A549 (cell line): ENCODE results near the gene RRP15. TPM values are rescaled to one million over a fixed set of nuclear protein-coding genes. Genes with fewer than 3 reads are reported as not detected.

Source experiments
- ATAC-seq, 2 experiments: fragments of 200-7000 bp in 1 of 2; fragments of >200 bp in 1 of 2; cut with Nextera tagmentation in 1 of 2; cut with Tn5 transposase in 1 of 2; 3 replicates each; pipeline versions ENCODE4 v1.8.0 to v1.9.1; 2018 to 2020; ENCODE audit warnings: mild to moderate bottlenecking in 1 of 2, moderate library complexity in 1 of 2
- CTCF ChIA-PET: fragments of 300-600 bp; sonication (Branson Sonifier 250); formaldehyde crosslinking; extraction: SDS; loops from one replicate; lab custom pipeline; 2021; ENCODE audit warnings: antibody characterized with exemption, inconsistent platforms; lab: Yijun Ruan, JAX
- POLR2A ChIA-PET: fragments of 350-600 bp; formaldehyde crosslinking; extraction: SDS; loops from one replicate; lab custom pipeline; 2021; ENCODE audit warnings: antibody characterized with exemption, inconsistent platforms; lab: Yijun Ruan, JAX
- DNase-seq, 2 experiments: peaks; one replicate each; pipeline versions ENCODE4 v3.0.0 to v3.0.0-alpha.2; 2011 to 2016; ENCODE audit warnings: low read depth in 1 of 2, low spot score in 1 of 2
- FAIRE-seq: peaks from 2 replicates; lab custom pipeline; 2011; peaks lifted over from hg19 to GRCh38; lab: Jason Lieb, UNC
- H3K27ac ChIP-seq, 2 experiments: fragments of >200 bp; sonication (Bioruptor Twin); formaldehyde crosslinking; 3 replicates each; pipeline ENCODE4 v1.5.1; 2016 to 2017
- H3K4me1 ChIP-seq: fragments of >200 bp; sonication (Bioruptor Twin); formaldehyde crosslinking; 3 replicates; pipeline ENCODE4 v1.6.1; 2016
- H3K4me2 ChIP-seq: fragments of >200 bp; sonication (Bioruptor Twin); formaldehyde crosslinking; 3 replicates; pipeline ENCODE4 v1.6.1; 2016
- H3K4me3 ChIP-seq: fragments of >200 bp; sonication (Bioruptor Twin); formaldehyde crosslinking; 3 replicates; pipeline ENCODE4 v1.5.1; 2016
- H3K9me3 ChIP-seq: fragments of >200 bp; sonication (Bioruptor Twin); formaldehyde crosslinking; 3 replicates; pipeline ENCODE4 v1.6.1; 2016
- BCL3 ChIP-seq: fragments of >200 bp; sonication (Bioruptor Twin); formaldehyde crosslinking; IDR thresholded peaks from 3 replicates; pipeline ENCODE4 v1.6.1; 2016
- CEBPB ChIP-seq, 2 experiments: fragments of >200 bp in 1 of 2; sonication (Bioruptor Twin) in 1 of 2; formaldehyde crosslinking in 1 of 2; IDR thresholded peaks; 2 replicates each; pipeline ENCODE4 v1.6.1; 2012 to 2016
- EHF ChIP-seq: fragments of 250-450 bp; sonication (Bioruptor Pico); IDR thresholded peaks from 2 replicates; pipeline ENCODE4 v1.5.0; 2020; ENCODE audit warnings: mild to moderate bottlenecking
- EHMT2 ChIP-seq: fragments of 200-600 bp; sonication (generic); IDR thresholded peaks from 2 replicates; pipeline ENCODE4 v1.6.1; 2016; ENCODE audit warnings: antibody characterized with exemption, low read depth, mild to moderate bottlenecking, moderate library complexity
- EP300 ChIP-seq, 2 experiments: fragments of >200 bp; sonication (Bioruptor Twin); formaldehyde crosslinking; IDR thresholded peaks; 2 replicates in 1 of 2; 3 replicates in 1 of 2; pipeline ENCODE4 v1.6.1; 2016 to 2017
- FOSL2 ChIP-seq, 2 experiments: fragments of 450-650 bp in 1 of 2; fragments of >200 bp in 1 of 2; sonication (Bioruptor Twin) in 1 of 2; formaldehyde crosslinking; IDR thresholded peaks; 2 replicates each; pipeline versions ENCODE4 v1.5.0 to v1.6.1; 2016 to 2020; ENCODE audit warnings: mild to moderate bottlenecking in 1 of 2, moderate library complexity in 1 of 2
- GATA3 ChIP-seq: IDR thresholded peaks from 2 replicates; pipeline ENCODE4 v1.6.1; 2012; ENCODE audit warnings: borderline replicate concordance
- HDAC2 ChIP-seq: fragments of 200-600 bp; sonication (generic); IDR thresholded peaks from 2 replicates; pipeline ENCODE4 v1.6.1; 2016
- HMGXB4 ChIP-seq: fragments of 250-450 bp; sonication (Bioruptor Pico); IDR thresholded peaks from 2 replicates; pipeline ENCODE4 v1.5.0; 2021; ENCODE audit warnings: mild to moderate bottlenecking, moderate library complexity, borderline replicate concordance
- HOXB13 ChIP-seq: fragments of 250-450 bp; sonication (Bioruptor Pico); IDR thresholded peaks from 2 replicates; pipeline ENCODE4 v1.5.0; 2020; ENCODE audit warnings: low read depth, mild to moderate bottlenecking, moderate library complexity
- HOXB5 ChIP-seq: fragments of 250-450 bp; sonication (Bioruptor Pico); IDR thresholded peaks from 2 replicates; pipeline ENCODE4 v1.5.0; 2020; ENCODE audit warnings: mild to moderate bottlenecking, moderate library complexity
- JUNB ChIP-seq: fragments of >200 bp; sonication (Bioruptor Twin); formaldehyde crosslinking; IDR thresholded peaks from 2 replicates; pipeline ENCODE4 v1.6.1; 2016
- KDM1A ChIP-seq: fragments of 200-600 bp; sonication (generic); IDR thresholded peaks from 2 replicates; pipeline ENCODE4 v1.6.1; 2016; ENCODE audit warnings: low read depth, mild to moderate bottlenecking
- KDM5A ChIP-seq: fragments of 200-600 bp; sonication (generic); IDR thresholded peaks from 2 replicates; pipeline ENCODE4 v1.6.1; 2016; ENCODE audit warnings: antibody characterized with exemption, mild to moderate bottlenecking
- MYC ChIP-seq: IDR thresholded peaks from 2 replicates; pipeline ENCODE4 v1.6.1; 2012; ENCODE audit warnings: mild to moderate bottlenecking, inconsistent platforms, low read length, improper control_type of control experiment, borderline replicate concordance
- NFE2L2 ChIP-seq: fragments of 150-350 bp; conservative IDR thresholded peaks from 2 replicates; pipeline ENCODE4 v1.6.1; 2014; ENCODE audit warnings: low read length
- NPAS2 ChIP-seq: fragments of 250-450 bp; sonication (Bioruptor Pico); IDR thresholded peaks from 2 replicates; pipeline ENCODE4 v1.8.0; 2022; ENCODE audit warnings: mild to moderate bottlenecking, moderate library complexity, borderline replicate concordance
- POLR2AphosphoS2 ChIP-seq: conservative IDR thresholded peaks from 2 replicates; pipeline ENCODE4 v1.6.1; 2012; ENCODE audit warnings: low read length, improper control_type of control experiment, inconsistent platforms
- RAD21 ChIP-seq, 2 experiments: fragments of >200 bp in 1 of 2; sonication (Bioruptor Twin) in 1 of 2; formaldehyde crosslinking in 1 of 2; IDR thresholded peaks in 1 of 2; conservative IDR thresholded peaks in 1 of 2; 2 replicates in 1 of 2; 3 replicates in 1 of 2; pipeline ENCODE4 v1.6.1; 2012 to 2018; ENCODE audit warnings: inconsistent platforms in 1 of 2
- SMC3 ChIP-seq: fragments of >200 bp; sonication (Bioruptor Twin); formaldehyde crosslinking; IDR thresholded peaks from 3 replicates; pipeline ENCODE4 v1.6.1; 2018; ENCODE audit warnings: inconsistent platforms
- SREBF2 ChIP-seq: fragments of 450-650 bp; IDR thresholded peaks from 2 replicates; pipeline ENCODE4 v1.6.1; 2014; ENCODE audit warnings: mild to moderate bottlenecking, moderate library complexity
- ZFP36 ChIP-seq: fragments of 450-650 bp; IDR thresholded peaks from 2 replicates; pipeline ENCODE4 v1.6.1; 2014; ENCODE audit warnings: borderline replicate concordance; ENCODE audit not compliant: partially characterized antibody
- ZSCAN20 ChIP-seq: fragments of 250-450 bp; sonication (Bioruptor Pico); IDR thresholded peaks from 2 replicates; pipeline ENCODE4 v1.8.0; 2022; ENCODE audit warnings: mild to moderate bottlenecking, moderate library complexity
- WGBS: methylation state at CpG from one replicate; pipeline ENCODE4 v1.1.6; 2017; ENCODE audit errors: missing lambda C conversion rate; 5-methylcytosine and 5-hydroxymethylcytosine counted together
- polyA plus RNA-seq, 4 experiments: library from polyadenylated mRNA; depleted of rRNA in 3 of 4; stranded (reverse); fragments of >200 nt; fragmentation: RNase III in 1 of 4; extraction: RNeasy Plus Mini Kit Qiagen cat#74134 plus additional on column Dnase treatment in 1 of 4; gene quantifications; 2 replicates in 3 of 4; 3 replicates in 1 of 4; pipeline ENCODE4 v1.2.3, GENCODE V29; 2011 to 2017
- TF ChIP-seq, protein P1 (sequence below): IDR thresholded peaks from 2 replicates; pipeline ENCODE4 v1.6.1; 2012

Gene RRP15
- polyA plus RNA-seq, 2 of the 4 experiments (the other 2 are of a cell fraction) = 15.6 to 19.5 TPM

DNA sequence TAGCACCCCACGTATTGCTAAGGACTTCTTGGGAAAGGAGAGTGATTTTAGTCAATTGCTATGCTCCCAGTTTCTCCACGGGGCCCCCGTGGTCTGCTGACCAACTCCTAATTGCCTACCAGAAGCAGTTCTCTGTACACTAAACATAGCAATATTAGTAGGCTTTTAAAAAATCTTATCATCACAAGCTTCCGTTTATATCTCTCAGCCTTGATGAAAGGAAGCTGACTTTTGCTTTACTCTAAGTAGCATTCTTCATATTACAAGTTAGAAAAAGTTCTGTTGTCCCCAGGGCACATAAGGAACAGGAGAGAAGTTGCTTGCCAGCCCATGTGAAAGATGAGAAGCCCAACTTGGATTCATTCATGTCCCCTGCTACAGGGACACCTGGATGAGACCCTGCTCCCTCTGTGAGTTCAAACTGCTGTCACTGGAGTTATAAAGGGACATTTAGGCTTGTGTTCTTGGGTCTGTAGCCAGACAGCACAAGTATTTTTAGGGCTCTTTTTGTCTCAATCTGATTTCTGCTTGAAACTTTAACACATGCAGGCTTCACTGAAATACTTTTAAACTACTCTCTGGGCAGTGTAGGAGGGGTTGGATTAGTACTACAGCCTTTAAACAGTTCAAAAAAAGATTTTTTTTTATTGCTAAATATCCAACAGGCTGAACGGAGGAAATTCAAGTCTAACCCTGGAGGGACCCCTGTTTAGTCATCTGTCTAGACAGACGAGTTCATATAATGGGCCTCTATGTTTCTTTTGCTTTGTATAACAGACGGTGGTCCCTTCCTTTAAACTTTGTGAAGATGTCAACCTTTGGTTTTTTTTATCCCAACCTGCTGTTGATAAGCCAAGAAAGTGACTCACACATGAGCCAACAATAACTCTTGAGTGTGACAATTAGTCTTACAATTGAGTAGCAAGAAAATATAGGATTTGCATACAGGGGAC is 89.6 kb downstream of the RRP15 start:
- 9% methylated on average over 7 of the region's 7 CpGs for WGBS
- H3K4me2 ChIP-seq = peak overlapping the region; percentile 80
- ATAC-seq (peak; percentile 4 to 12; a peak in 3 of 6 replicates), DNase-seq (peak in 1 of 2 experiments; percentile 73), FAIRE-seq (peak; percentile 18)
- POLR2A ChIA-PET = interaction anchor here (4.5 kb wide), 1 partner anchor 30 kb away, joined by 20 read pairs; the partner anchor contains the start of gene TGFB2
- H3K27ac ChIP-seq = peak overlapping the region; percentile 92 to 94
- CTCF ChIA-PET = interaction anchor here (4.2 kb wide), 1 partner anchor 9 kb away, joined by 16 read pairs; no protein-coding TSS in a partner anchor
- H3K4me1 ChIP-seq = peaks cover 98% of the 10 kb centered on the region
- no peak overlapping the region for H3K4me3 ChIP-seq
- H3K9me3 ChIP-seq = no peaks in the 10 kb centered on the region
- no peak for TF ChIP-seq KDM1A
- no peak for TF ChIP-seq MYC
- no peak for TF ChIP-seq HOXB13 (CRISPR knock-in tag)
- TF ChIP-seq SMC3 = 0 out of 3 replicates have a peak, but pooled peaks have one; percentile 16
- TF ChIP-seq HOXB5 (CRISPR knock-in tag) = peak; percentile 61; the same call in 1 of the 2 replicates
- TF ChIP-seq NFE2L2 = no peak
- TF ChIP-seq ZSCAN20 = no peak
- TF ChIP-seq GATA3 = peak; percentile 53; the same call in 1 of the 2 replicates
- no peak for TF ChIP-seq EHMT2
- TF ChIP-seq BCL3 = no peak
- TF ChIP-seq, protein P1, sequence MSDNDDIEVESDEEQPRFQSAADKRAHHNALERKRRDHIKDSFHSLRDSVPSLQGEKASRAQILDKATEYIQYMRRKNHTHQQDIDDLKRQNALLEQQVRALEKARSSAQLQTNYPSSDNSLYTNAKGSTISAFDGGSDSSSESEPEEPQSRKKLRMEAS = 0 out of 2 replicates have a peak, but pooled peaks have one; percentile 2
- no peak for TF ChIP-seq RAD21 (conservative IDR thresholded peaks at IDR 0.05 in 1 of 2, IDR thresholded peaks at IDR 0.05 in 1 of 2)
- no peak for TF ChIP-seq POLR2AphosphoS2
- TF ChIP-seq FOSL2 (IDR thresholded peaks at IDR 0.05) = peak; percentile 52
- TF ChIP-seq FOSL2 (CRISPR knock-in tag; IDR thresholded peaks at IDR 0.05) = peak; percentile 85
- no peak for TF ChIP-seq KDM5A
- TF ChIP-seq CEBPB (IDR thresholded peaks at IDR 0.05) = 0 out of 4 replicates have a peak, but pooled peaks of 1 of the 2 experiments have one; percentile 15
- TF ChIP-seq HDAC2 = no peak
- TF ChIP-seq HMGXB4 (CRISPR knock-in tag) = no peak
- no peak for TF ChIP-seq SREBF2
- peak; percentile 14 to 56; a peak in 2 of 5 replicates for TF ChIP-seq EP300 (IDR thresholded peaks at IDR 0.05)
- TF ChIP-seq JUNB = peak; percentile 85
- TF ChIP-seq NPAS2 (CRISPR knock-in tag) = no peak
- 0 out of 2 replicates have a peak, but pooled peaks have one; percentile 15 for TF ChIP-seq EHF (CRISPR knock-in tag)
- no peak for TF ChIP-seq ZFP36
